IgD-negative memory B cell (primary cell): ENCODE data around the gene EPO. TPM values are rescaled to one million over a fixed set of nuclear protein-coding genes. Genes with fewer than 3 reads are reported as not detected.

Source experiments
- polyA plus RNA-seq: library from polyadenylated mRNA; unstranded; fragments of 300-500 nt; fragmentation: Illumina TruSeq; gene quantifications from one replicate; pipeline ENCODE4 v1.2.3, GENCODE V29; 2021

EPO gene
- polyA plus RNA-seq, 1 donor from 2014 or later: not detected

Other genes with a start within 250 kb of the EPO start
- gene TSC22D4, start 241.3 kb upstream of the EPO start, polyA plus RNA-seq: 25.6 TPM
- gene NYAP1, start 236.5 kb upstream of the EPO start, polyA plus RNA-seq: not detected
- gene AGFG2, start 181.3 kb upstream of the EPO start, polyA plus RNA-seq: 7.3 TPM
- 0.73 TPM for gene SAP25, start 146.6 kb upstream of the EPO start, polyA plus RNA-seq
- gene LRCH4, start 134.3 kb upstream of the EPO start, polyA plus RNA-seq: 160 TPM
- gene FBXO24, start 134.1 kb upstream of the EPO start, polyA plus RNA-seq: 0.36 TPM
- gene PCOLCE, start 118.1 kb upstream of the EPO start, polyA plus RNA-seq: 0.98 TPM
- gene MOSPD3, start 107.9 kb upstream of the EPO start, polyA plus RNA-seq: 14.4 TPM
- 0.44 TPM for gene TFR2, start 78.9 kb upstream of the EPO start, polyA plus RNA-seq
- gene ACTL6B, start 64.0 kb upstream of the EPO start, polyA plus RNA-seq: not detected
- 62.7 TPM for gene GNB2, start 46.7 kb upstream of the EPO start, polyA plus RNA-seq
- 2.6 TPM for gene GIGYF1, start 26.2 kb upstream of the EPO start, polyA plus RNA-seq
- gene POP7, start 14.3 kb upstream of the EPO start, polyA plus RNA-seq: 48.6 TPM
- gene ZAN, start 13.1 kb downstream of the EPO start, polyA plus RNA-seq: not detected
- gene EPHB4, start 107.1 kb downstream of the EPO start, polyA plus RNA-seq: not detected
- 11.4 TPM for gene SLC12A9, start 132.2 kb downstream of the EPO start, polyA plus RNA-seq
- 4.6 TPM for gene TRIP6, start 146.9 kb downstream of the EPO start, polyA plus RNA-seq
- gene SRRT, start 154.6 kb downstream of the EPO start, polyA plus RNA-seq: 79.7 TPM
- 2.5 TPM for gene UFSP1, start 169.2 kb downstream of the EPO start, polyA plus RNA-seq
- gene ACHE, start 175.4 kb downstream of the EPO start, polyA plus RNA-seq: not detected
- not detected for gene MUC3A, start 229.1 kb downstream of the EPO start, polyA plus RNA-seq
- not detected for gene MUC12, start 249.1 kb downstream of the EPO start, polyA plus RNA-seq